NCI-H146 (cell line): ENCODE data around the gene MYH9.
A peak's percentile ranks its signal among the peaks of the same experiment; 100 is the strongest.

Source experiments
- DNase-seq: peaks from one replicate; lab custom pipeline; 2025; lab: John Stamatoyannopoulos, UW

Gene MYH9

GRCh38 chr22:36349726-36350125, 38.0 kb downstream of the MYH9 start:
- no peak for DNase-seq

GRCh38 chr22:36348760-36349159, 39.0 kb downstream of the MYH9 start:
- DNase-seq = no peak

DNA sequence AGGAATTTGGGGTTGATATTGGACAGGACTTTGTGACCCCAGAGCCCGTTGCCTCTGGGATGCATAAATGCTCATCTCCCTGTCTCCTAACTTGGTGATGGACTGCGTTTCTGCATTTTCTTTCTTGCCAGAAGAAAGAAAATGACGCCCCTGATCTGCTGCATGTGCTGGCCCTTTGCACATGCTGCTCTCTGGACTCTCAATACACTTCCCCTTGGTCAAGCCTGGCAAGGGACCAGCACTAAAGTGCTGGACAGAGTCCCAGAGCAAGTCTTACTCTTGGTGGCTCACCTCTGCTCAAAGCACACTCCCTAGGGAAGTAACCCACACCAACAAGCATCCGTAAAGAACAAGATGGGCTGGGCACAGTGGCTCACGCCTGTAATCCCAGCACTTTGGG, 40.7 kb downstream of the MYH9 start:
- no peak for DNase-seq

- peak; percentile 24 for DNase-seq
Measured at GRCh38 chr22:36344106-36344827, 43.5 kb downstream of the MYH9 start.

GRCh38 chr22:36343720-36344105, 44.1 kb downstream of the MYH9 start:
- no peak for DNase-seq

GRCh38 chr22:36343070-36343719, 44.6 kb downstream of the MYH9 start:
- DNase-seq = no peak

GRCh38 chr22:36341640-36342041, 46.1 kb downstream of the MYH9 start:
- no peak for DNase-seq

- DNase-seq = no peak
Measured at GRCh38 chr22:36340621-36341020, 47.1 kb downstream of the MYH9 start.

GRCh38 chr22:36339171-36340065, 48.3 kb downstream of the MYH9 start:
- no peak for DNase-seq

DNA sequence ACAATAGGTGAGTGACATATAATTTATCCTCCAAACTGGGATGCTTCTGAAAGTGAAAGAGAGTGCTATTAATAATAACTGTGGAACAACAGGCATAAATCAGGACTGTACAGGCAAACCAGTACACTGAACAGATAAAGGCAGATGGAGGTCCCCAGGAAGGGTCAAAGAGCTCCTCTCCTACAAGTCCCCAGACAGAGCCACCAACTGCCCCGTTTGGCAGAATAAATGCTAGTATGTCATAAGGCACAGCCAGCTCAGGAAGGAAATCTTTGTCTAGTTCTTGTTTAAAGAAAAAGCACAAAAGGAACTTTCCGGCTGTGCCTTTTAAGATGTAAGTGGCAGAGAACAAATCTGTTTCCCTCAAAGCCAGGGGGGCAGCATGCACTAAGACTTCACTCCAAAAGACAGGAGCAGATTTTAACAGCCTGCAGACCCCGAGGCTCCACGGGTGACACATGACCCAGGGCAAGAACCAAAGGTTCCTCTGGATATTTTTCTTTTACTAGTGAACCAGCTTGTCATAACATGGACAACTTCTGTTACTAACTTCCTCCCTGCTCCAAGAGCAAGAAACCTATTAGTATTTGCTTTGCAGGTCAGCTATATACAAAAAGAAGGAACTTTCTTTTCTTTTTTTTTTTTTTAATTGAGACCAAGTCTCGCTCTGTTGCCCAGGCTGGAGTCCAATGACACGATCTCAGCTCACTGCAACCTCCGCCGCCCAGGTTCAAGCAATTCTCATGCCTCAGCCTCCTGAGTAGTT, 50.2 kb downstream of the MYH9 start:
- no peak for DNase-seq

- no peak for DNase-seq
Measured at GRCh38 chr22:36336246-36337182, 51.3 kb downstream of the MYH9 start.

DNA sequence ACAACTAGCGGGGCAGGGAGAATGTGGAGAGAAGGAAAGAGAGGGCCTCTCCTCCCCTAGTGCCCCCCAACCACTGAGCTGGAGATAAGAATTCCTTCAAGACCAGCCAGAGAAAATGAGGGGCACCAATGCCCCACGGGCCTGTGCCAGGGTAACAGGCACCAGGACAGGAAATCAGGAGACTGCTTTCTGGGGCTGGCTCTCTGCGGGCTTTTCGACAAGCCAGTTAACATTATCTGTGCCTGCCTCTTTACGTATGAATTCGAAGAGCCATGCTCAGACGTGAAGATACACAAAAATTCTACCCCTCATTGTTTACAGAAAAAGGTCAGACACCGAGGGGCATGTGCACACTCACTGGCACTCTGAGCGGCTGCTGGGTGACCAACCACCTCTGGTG, 52.1 kb downstream of the MYH9 start:
- DNase-seq = no peak

GRCh38 chr22:36334821-36335603, 52.8 kb downstream of the MYH9 start:
- DNase-seq = no peak

- no peak for DNase-seq
Measured at GRCh38 chr22:36334081-36334820, 53.5 kb downstream of the MYH9 start.

DNA sequence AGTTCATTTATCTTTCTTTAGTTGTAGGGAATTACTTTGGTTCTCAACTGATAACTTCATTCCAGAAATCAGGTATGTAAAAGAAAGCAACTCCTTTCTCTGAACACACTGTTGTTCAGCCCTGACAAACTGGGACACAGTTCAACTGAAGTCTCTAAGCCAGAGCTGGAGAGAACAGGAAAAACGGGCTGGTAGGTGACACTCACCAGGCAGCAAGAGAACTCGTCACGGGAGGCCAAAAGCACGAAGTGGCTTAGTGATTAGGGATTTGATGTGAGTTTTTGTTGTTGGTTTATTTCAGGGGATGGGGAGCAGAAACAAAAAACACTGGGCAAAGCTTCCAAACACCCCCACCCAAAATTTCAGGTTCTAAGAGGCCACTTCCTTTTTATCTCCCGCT, 54.1 kb downstream of the MYH9 start:
- no peak for DNase-seq

- DNase-seq = no peak
Measured at GRCh38 chr22:36332623-36333332, 55.0 kb downstream of the MYH9 start.

DNA sequence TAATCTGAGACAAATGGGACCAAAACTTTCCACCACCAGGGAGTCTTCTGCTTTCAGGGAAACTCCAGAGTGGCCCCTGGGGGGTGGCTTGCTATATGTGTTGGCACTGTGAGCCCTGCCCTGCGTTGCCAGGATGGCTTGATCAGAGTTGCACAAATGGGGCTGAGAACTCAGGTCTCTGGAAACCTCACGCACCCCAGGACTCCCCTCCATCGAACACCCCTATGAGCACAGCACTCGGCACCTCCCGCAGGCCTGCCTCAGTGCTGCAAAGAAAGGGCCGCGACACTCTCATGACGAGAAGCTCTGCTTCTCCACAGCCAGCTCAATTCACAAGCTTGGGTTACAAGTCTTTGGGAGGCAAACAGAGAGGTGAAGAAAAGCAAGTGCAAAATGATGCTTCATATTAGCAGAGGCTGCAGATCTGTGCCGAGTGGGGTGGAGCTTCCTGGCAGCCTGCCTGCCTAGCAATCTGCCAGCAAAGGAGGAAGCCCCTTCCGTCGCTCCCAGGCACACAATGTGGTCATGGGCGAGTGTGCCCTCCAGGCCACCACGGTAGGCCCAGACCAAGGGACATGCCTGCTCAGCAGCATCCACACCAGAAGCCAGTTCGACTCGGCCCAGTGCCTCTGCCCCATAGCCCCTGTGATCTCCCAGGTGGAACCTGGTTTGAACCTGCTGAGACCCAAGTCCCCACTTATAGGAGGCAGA, 55.7 kb downstream of the MYH9 start:
- DNase-seq = no peak

DNA sequence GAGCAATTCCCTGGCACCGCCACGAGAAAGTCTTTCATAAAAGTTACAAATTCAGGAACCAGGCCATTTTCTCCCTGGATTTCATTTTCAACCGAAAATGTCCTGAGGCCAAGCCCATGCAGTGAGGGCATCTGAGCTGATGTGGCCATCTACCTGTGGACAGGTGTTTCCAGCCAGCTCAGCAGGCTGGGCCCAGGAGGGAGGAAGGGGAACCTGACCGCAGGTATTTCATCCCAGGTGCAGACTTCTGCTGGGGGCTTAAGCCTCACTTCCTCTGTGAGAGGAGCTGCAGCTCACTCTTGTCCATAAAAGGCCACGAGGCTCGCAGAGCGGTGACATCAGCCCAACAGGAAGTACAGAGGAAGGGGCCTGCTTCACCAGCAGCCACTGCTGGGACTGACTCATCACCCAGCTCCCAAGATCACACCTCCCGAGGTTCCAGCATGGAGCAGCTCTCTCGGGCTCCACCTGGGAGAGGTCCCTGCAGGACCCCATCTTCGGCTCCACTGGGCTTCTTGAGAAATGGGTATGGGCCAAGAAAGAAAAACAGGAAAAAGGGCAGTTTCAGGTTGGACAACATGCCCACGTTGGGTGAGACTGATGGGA, 56.4 kb downstream of the MYH9 start:
- DNase-seq = peak; percentile 28
